GM19395 (cell line): ENCODE results near the gene DCP1A.
"Not testable (repeated sequence)": the region's sequence is repeated elsewhere in the genome, so short reads cannot be mapped to it uniquely, and the experiment has no call there.

Experiments used
- ATAC-seq: cut with Tn5 transposase; IDR thresholded peaks from one replicate; pipeline ENCODE4 v1.9.1; 2021; ENCODE audit warnings: mild to moderate bottlenecking, moderate library complexity; ENCODE audit not compliant: unreplicated experiment

DCP1A gene

GRCh38 chr3:53347261-53348064 is at the start of gene DCP1A:
Gene DCP1A, minus strand, starts transcription at chr3:53347543. Its CDS starts 26 bp downstream, at chr3:53347517.
- ATAC-seq, result peak; percentile 96

- ATAC-seq, result no peak
Observed at GRCh38 chr3:53384465-53385423, 37.4 kb upstream of the DCP1A start.

- no peak for ATAC-seq
Observed at GRCh38 chr3:53382106-53382505, 34.8 kb upstream of the DCP1A start.

- ATAC-seq, result no peak
Observed at GRCh38 chr3:53380306-53380705, 33.0 kb upstream of the DCP1A start.

- ATAC-seq, result no peak
Observed at GRCh38 chr3:53379898-53380297, 32.6 kb upstream of the DCP1A start.

- no peak for ATAC-seq
Observed at GRCh38 chr3:53377794-53378193, 30.5 kb upstream of the DCP1A start.

- no peak for ATAC-seq
Observed at GRCh38 chr3:53376679-53377078, 29.3 kb upstream of the DCP1A start.

- no peak for ATAC-seq
Observed at GRCh38 chr3:53375019-53375418, 27.7 kb upstream of the DCP1A start.

- not testable (repeated sequence) for ATAC-seq
Observed at GRCh38 chr3:53370719-53371118, 23.4 kb upstream of the DCP1A start.

- ATAC-seq, result no peak
Observed at GRCh38 chr3:53361852-53362251, 14.5 kb upstream of the DCP1A start.

GRCh38 chr3:53357458-53357857 is 10.1 kb upstream of the DCP1A start:
- no peak for ATAC-seq

GRCh38 chr3:53354945-53355498 is 7.7 kb upstream of the DCP1A start:
- no peak for ATAC-seq

GRCh38 chr3:53353202-53353601 is 5.9 kb upstream of the DCP1A start:
- no peak for ATAC-seq

- no peak for ATAC-seq
Observed at GRCh38 chr3:53350652-53351051, 3.3 kb upstream of the DCP1A start.

GRCh38 chr3:53348118-53348517 is 775 bp upstream of the DCP1A start:
- ATAC-seq, result not testable (repeated sequence)

GRCh38 chr3:53346922-53347260 is 452 bp downstream of the DCP1A start:
- no peak for ATAC-seq

- ATAC-seq, result no peak
Observed at GRCh38 chr3:53346514-53346913, 829 bp downstream of the DCP1A start.

- ATAC-seq, result no peak
Observed at GRCh38 chr3:53342353-53342752, 5.0 kb downstream of the DCP1A start.

GRCh38 chr3:53337167-53337940 is 10.0 kb downstream of the DCP1A start:
- no peak for ATAC-seq

- no peak for ATAC-seq
Observed at GRCh38 chr3:53334742-53335141, 12.6 kb downstream of the DCP1A start.

GRCh38 chr3:53331871-53332270 is 15.5 kb downstream of the DCP1A start:
- no peak for ATAC-seq
